ENCODE results near the gene SGSM1. TPM values are rescaled to one million over a fixed set of nuclear protein-coding genes. Genes with fewer than 3 reads are reported as not detected.

The SGSM1 gene
- total RNA-seq, 2 donors from 2014 or later = 1.6 to 3.0 TPM

GRCh38 chr22:24944217-24944937 lies 138.4 kb downstream of the SGSM1 start:
- H3K4me3 Mint-ChIP-seq = no peak overlapping the region
- no peak for TF ChIP-seq CTCF (conservative IDR thresholded peaks at IDR 0.05)
- H3K27ac Mint-ChIP-seq = no peak overlapping the region
- Histone ChIP-seq H3K36me3 (ENCODE audit: control insufficient read depth, insufficient read depth, low read length) (no peaks in the 10 kb centered on the region), H3K4me1 (ENCODE audit: control insufficient read depth, insufficient read depth, low read length) (peaks cover 2% of the 10 kb centered on the region), H3K27ac (ENCODE audit: low read depth, low read length) (no peak overlapping the region), H3K9ac (ENCODE audit: extremely low read depth, low read length, poor library complexity, severe bottlenecking) (no peak overlapping the region), H3K27me3 (ENCODE audit: control insufficient read depth, insufficient read depth, low read length, poor library complexity, severe bottlenecking) (no peaks in the 10 kb centered on the region), H3K9me3 (ENCODE audit: control insufficient read depth, low read length) (no peaks in the 10 kb centered on the region), H3K4me3 (ENCODE audit: low read length) (no peak overlapping the region)
- 88 to 94% methylated on average over 10 of the region's 10 CpGs for WGBS, 2 experiments (ENCODE audit: insufficient coverage in 1 of 2, insufficient read length in 1 of 2)
- no peaks in the 10 kb centered on the region for H3K27me3 Mint-ChIP-seq (ENCODE audit: insufficient read depth)
- no peaks in the 10 kb centered on the region for H3K9me3 Mint-ChIP-seq
- DNase-seq = peak; percentile 27
- peaks cover 9% of the 10 kb centered on the region for H3K4me1 Mint-ChIP-seq
- H3K36me3 Mint-ChIP-seq (ENCODE audit: low read depth) = no peaks in the 10 kb centered on the region

GRCh38 chr22:24945430-24945829 lies 139.4 kb downstream of the SGSM1 start:
- Histone ChIP-seq H3K9me3 (ENCODE audit: control insufficient read depth, low read length) (no peaks in the 10 kb centered on the region), H3K36me3 (ENCODE audit: control insufficient read depth, insufficient read depth, low read length) (no peaks in the 10 kb centered on the region), H3K27ac (ENCODE audit: low read depth, low read length) (no peak overlapping the region), H3K27me3 (ENCODE audit: control insufficient read depth, insufficient read depth, low read length, poor library complexity, severe bottlenecking) (no peaks in the 10 kb centered on the region), H3K4me1 (ENCODE audit: control insufficient read depth, insufficient read depth, low read length) (peaks cover 2% of the 10 kb centered on the region), H3K4me3 (ENCODE audit: low read length) (no peak overlapping the region), H3K9ac (ENCODE audit: extremely low read depth, low read length, poor library complexity, severe bottlenecking) (no peak overlapping the region)
- no peak overlapping the region for H3K4me3 Mint-ChIP-seq
- H3K9me3 Mint-ChIP-seq = no peaks in the 10 kb centered on the region
- TF ChIP-seq CTCF (conservative IDR thresholded peaks at IDR 0.05) = no peak
- peak; percentile 29 for DNase-seq
- no peak overlapping the region for H3K27ac Mint-ChIP-seq
- no peaks in the 10 kb centered on the region for H3K36me3 Mint-ChIP-seq (ENCODE audit: low read depth)
- H3K27me3 Mint-ChIP-seq (ENCODE audit: insufficient read depth) = no peaks in the 10 kb centered on the region
- 94% methylated on average over 4 of the region's 4 CpGs; no CpG with 5 or more reads in 1 of the 2 experiments for WGBS, 2 experiments (ENCODE audit: insufficient coverage in 1 of 2, insufficient read length in 1 of 2)
- peaks cover 15% of the 10 kb centered on the region for H3K4me1 Mint-ChIP-seq

- H3K9me3 Mint-ChIP-seq = no peaks in the 10 kb centered on the region
- Histone ChIP-seq H3K4me1 (ENCODE audit: control insufficient read depth, insufficient read depth, low read length) (peaks cover 2% of the 10 kb centered on the region), H3K9ac (ENCODE audit: extremely low read depth, low read length, poor library complexity, severe bottlenecking) (no peak overlapping the region), H3K27ac (ENCODE audit: low read depth, low read length) (no peak overlapping the region), H3K36me3 (ENCODE audit: control insufficient read depth, insufficient read depth, low read length) (no peaks in the 10 kb centered on the region), H3K27me3 (ENCODE audit: control insufficient read depth, insufficient read depth, low read length, poor library complexity, severe bottlenecking) (no peaks in the 10 kb centered on the region), H3K4me3 (ENCODE audit: low read length) (no peak overlapping the region), H3K9me3 (ENCODE audit: control insufficient read depth, low read length) (no peaks in the 10 kb centered on the region)
- no peak overlapping the region for H3K27ac Mint-ChIP-seq
- no peak for TF ChIP-seq CTCF (conservative IDR thresholded peaks at IDR 0.05)
- H3K27me3 Mint-ChIP-seq (ENCODE audit: insufficient read depth) = no peaks in the 10 kb centered on the region
- 95 to 97% methylated on average over 6 to 7 of the region's 7 CpGs for WGBS, 2 experiments (ENCODE audit: insufficient coverage in 1 of 2, insufficient read length in 1 of 2)
- DNase-seq = no peak
- H3K36me3 Mint-ChIP-seq (ENCODE audit: low read depth) = no peaks in the 10 kb centered on the region
- H3K4me3 Mint-ChIP-seq = no peak overlapping the region
- peaks cover 16% of the 10 kb centered on the region for H3K4me1 Mint-ChIP-seq
Observed at GRCh38 chr22:24947383-24947782, 141.4 kb downstream of the SGSM1 start.

Measured in endodermal cell (in vitro differentiated cells).